ENCODE measurements around the gene FGF6.

DNA sequence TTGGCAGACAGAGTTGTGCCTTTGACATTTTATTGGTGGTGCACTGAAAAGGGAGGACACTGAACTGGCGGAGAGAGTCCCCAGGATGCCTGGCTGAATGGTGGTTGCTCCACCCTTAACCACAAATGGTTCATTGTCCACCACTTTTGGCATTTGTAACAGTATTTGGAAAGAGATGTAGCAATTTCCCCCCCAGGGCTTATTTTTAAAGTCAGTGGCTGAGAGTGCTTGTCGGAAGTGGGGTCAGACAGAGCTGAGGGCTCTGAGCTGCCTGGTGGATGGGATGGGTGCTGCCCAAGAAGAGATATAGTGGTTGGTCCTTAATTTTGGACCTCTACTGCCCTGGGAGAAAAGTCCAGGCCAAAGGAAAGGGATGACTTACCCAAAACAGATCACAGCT is 31.5 kb upstream of the FGF6 start:
- no peak for TF ChIP-seq FOXM1 (IDR thresholded peaks at IDR 0.05; ENCODE audit: borderline replicate concordance, low read depth)
- no peak for TF ChIP-seq EP300 (IDR thresholded peaks at IDR 0.05; ENCODE audit: borderline replicate concordance)
- TF ChIP-seq, protein P1, sequence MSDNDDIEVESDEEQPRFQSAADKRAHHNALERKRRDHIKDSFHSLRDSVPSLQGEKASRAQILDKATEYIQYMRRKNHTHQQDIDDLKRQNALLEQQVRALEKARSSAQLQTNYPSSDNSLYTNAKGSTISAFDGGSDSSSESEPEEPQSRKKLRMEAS (IDR thresholded peaks at IDR 0.05), result no peak

Measured in Ishikawa (cell line).